HepG2 (cell line): Measurements from ENCODE around the gene NXT1. TPM values are rescaled to one million over a fixed set of nuclear protein-coding genes. Genes with fewer than 3 reads are reported as not detected.
A peak's percentile ranks its signal among the peaks of the same experiment; 100 is the strongest.

Source experiments
- BHLHE40 ChIP-seq: IDR thresholded peaks from 2 replicates; pipeline ENCODE4 v1.6.1; 2011; ENCODE audit warnings: low read length, improper control_type of control experiment
- EP300 ChIP-seq, 3 experiments: sonication (generic) in 1 of 3; formaldehyde crosslinking in 1 of 3; IDR thresholded peaks; 2 replicates each; pipeline versions ENCODE4 v1.5.1 to v1.6.1; 2011 to 2020; ENCODE audit warnings: low read depth in 2 of 3, low read length in 2 of 3, borderline replicate concordance in 1 of 3, improper control_type of control experiment in 1 of 3, mild to moderate bottlenecking in 1 of 3, missing genetic modification reagents in 1 of 3, moderate library complexity in 1 of 3
- GTF2F1 ChIP-seq: fragments of 150-350 bp; IDR thresholded peaks from 2 replicates; pipeline ENCODE4 v1.6.1; 2014; ENCODE audit warnings: low read length
- HHEX ChIP-seq: IDR thresholded peaks from 2 replicates; pipeline ENCODE4 v1.6.1; 2016; ENCODE audit warnings: control low read depth
- KLF11 ChIP-seq: IDR thresholded peaks from 2 replicates; pipeline ENCODE4 v1.6.1; 2016; ENCODE audit warnings: missing compliant biosample characterization
- NCOA2 ChIP-seq: sonication (generic); formaldehyde crosslinking; IDR thresholded peaks from 2 replicates; pipeline ENCODE4 v1.8.0; 2022; ENCODE audit warnings: inconsistent platforms
- PCBP1 ChIP-seq: fragments of 200-400 bp; formaldehyde crosslinking; IDR thresholded peaks from 2 replicates; pipeline ENCODE4 v1.6.1; 2017; ENCODE audit warnings: mild to moderate bottlenecking, low read depth, low read length, borderline replicate concordance
- PHB2 ChIP-seq: fragments of 450-650 bp; IDR thresholded peaks from 2 replicates; pipeline ENCODE4 v1.6.1; 2018; ENCODE audit not compliant: partially characterized antibody
- SETDB1 ChIP-seq: sonication (generic); formaldehyde crosslinking; IDR thresholded peaks from 2 replicates; pipeline ENCODE4 v1.5.1; 2020; ENCODE audit warnings: missing genetic modification reagents, mild to moderate bottlenecking, borderline replicate concordance
- SNAPC2 ChIP-seq: sonication (generic); formaldehyde crosslinking; IDR thresholded peaks from 2 replicates; pipeline ENCODE4 v1.8.1; 2022; ENCODE audit warnings: mild to moderate bottlenecking, missing genetic modification reagents
- SP5 ChIP-seq: IDR thresholded peaks from 2 replicates; pipeline ENCODE4 v1.6.1; 2016; ENCODE audit warnings: low read depth, borderline replicate concordance
- SRF ChIP-seq: IDR thresholded peaks from 2 replicates; pipeline ENCODE4 v1.6.1; 2011; ENCODE audit warnings: mild to moderate bottlenecking, low read depth, low read length, moderate library complexity
- SUZ12 ChIP-seq: fragments of 150-350 bp; IDR thresholded peaks from 2 replicates; pipeline ENCODE4 v1.6.1; 2014; ENCODE audit warnings: low read depth, low read length
- ZNF10 ChIP-seq: sonication (generic); formaldehyde crosslinking; IDR thresholded peaks from 2 replicates; pipeline ENCODE4 v1.4.0; 2020; ENCODE audit warnings: mild to moderate bottlenecking, low read depth, missing genetic modification reagents, borderline replicate concordance
- ZNF224 ChIP-seq: sonication (generic); formaldehyde crosslinking; IDR thresholded peaks from 2 replicates; pipeline ENCODE4 v1.5.0; 2020; ENCODE audit warnings: mild to moderate bottlenecking, missing genetic modification reagents
- ZNF549 ChIP-seq: sonication (generic); formaldehyde crosslinking; IDR thresholded peaks from 2 replicates; pipeline ENCODE4 v1.5.0; 2020; ENCODE audit warnings: missing genetic modification reagents
- polyA plus RNA-seq, 8 experiments: library from polyadenylated mRNA; depleted of rRNA in 3 of 8; stranded (reverse) in 7 of 8; unstranded in 1 of 8; fragments of >200 nt; fragmentation: Illumina TruSeq in 4 of 8; extraction: Trizol in 4 of 8; gene quantifications; 2 replicates each; pipeline versions ENCODE4 v1.2.1 to v1.2.3, GENCODE V29; 2011 to 2016; ENCODE audit warnings: low read depth in 4 of 8, missing spikeins in 1 of 8, mixed read lengths in 1 of 8; ENCODE audit not compliant: insufficient read depth in 1 of 8
- total RNA-seq, 5 experiments: library from RNA; depleted of rRNA; stranded (reverse); fragments of >200 nt; fragmentation: Illumina TruSeq; extraction: Trizol; gene quantifications; 2 replicates each; pipeline ENCODE4 v1.2.3, GENCODE V29; 2016; ENCODE audit warnings: low read depth in 1 of 5
- TF ChIP-seq, protein P1 (sequence below): IDR thresholded peaks from 2 replicates; pipeline ENCODE4 v1.6.1; 2012; ENCODE audit warnings: inconsistent platforms
- TF ChIP-seq, protein P2 (sequence below): fragments of 450-650 bp; IDR thresholded peaks from 2 replicates; pipeline ENCODE4 v1.6.1; 2016
- TF ChIP-seq, protein P3 (sequence below): IDR thresholded peaks from 2 replicates; pipeline ENCODE4 v1.6.1; 2016; ENCODE audit warnings: missing biosample characterization, missing genetic modification reagents, low read depth
- TF ChIP-seq, protein P4 (sequence below): sonication (generic); formaldehyde crosslinking; IDR thresholded peaks from 2 replicates; pipeline ENCODE4 v1.5.0; 2020; ENCODE audit warnings: mild to moderate bottlenecking, missing genetic modification reagents
- TF ChIP-seq, protein P5 (sequence below): IDR thresholded peaks from 2 replicates; pipeline ENCODE4 v1.6.1; 2016; ENCODE audit warnings: low read depth, borderline replicate concordance
- TF ChIP-seq, protein P6 (sequence below): sonication (generic); formaldehyde crosslinking; IDR thresholded peaks from 2 replicates; pipeline ENCODE4 v1.4.0; 2020; ENCODE audit warnings: missing genetic modification reagents, borderline replicate concordance

The NXT1 gene
- total and polyA plus RNA-seq, 2 of the 13 experiments (the other 11 are each of a cell fraction or from before 2014, with no cell fraction given) = 35.6 to 65.9 TPM

DNA sequence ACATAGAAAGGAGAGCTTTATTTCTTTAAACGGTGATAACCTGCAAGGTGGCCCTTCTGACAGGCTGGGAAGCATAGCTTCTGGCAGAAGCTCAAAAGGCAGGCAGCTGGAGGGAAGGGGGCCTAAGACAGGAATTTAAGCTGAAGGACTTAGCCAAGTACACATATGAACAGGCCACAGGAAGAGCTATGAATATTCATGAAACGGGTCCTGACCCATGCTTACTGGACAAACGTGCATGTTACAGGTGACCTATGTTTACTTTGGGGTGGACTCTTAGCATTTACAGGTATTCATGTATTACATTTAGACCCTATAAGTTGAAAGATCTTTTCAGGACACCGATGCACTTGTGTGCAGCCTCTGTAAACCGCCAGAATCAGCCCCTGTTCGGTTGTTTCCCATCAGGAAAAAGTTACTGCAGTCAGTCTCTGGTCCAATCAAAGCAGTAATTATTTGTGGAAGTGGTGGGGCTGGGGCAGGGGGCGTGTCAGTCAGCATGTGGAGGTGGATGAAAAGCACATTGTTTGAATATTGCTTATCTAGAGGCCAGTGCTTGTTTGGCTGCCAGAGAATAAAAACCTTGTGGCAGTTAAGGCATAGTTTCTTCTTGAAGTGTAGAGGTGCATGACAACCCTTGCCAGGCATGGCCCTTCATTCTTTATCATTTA is 8.5 kb downstream of the NXT1 start (continued):
- no peak for TF ChIP-seq KLF11 (CRISPR knock-in tag)
- no peak for TF ChIP-seq ZNF224 (CRISPR knock-in tag)
- 0 out of 2 replicates have a peak, but pooled peaks have one; percentile 11 for TF ChIP-seq BHLHE40
- TF ChIP-seq, protein P1, sequence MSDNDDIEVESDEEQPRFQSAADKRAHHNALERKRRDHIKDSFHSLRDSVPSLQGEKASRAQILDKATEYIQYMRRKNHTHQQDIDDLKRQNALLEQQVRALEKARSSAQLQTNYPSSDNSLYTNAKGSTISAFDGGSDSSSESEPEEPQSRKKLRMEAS = peak; percentile 57
- TF ChIP-seq, protein P2, sequence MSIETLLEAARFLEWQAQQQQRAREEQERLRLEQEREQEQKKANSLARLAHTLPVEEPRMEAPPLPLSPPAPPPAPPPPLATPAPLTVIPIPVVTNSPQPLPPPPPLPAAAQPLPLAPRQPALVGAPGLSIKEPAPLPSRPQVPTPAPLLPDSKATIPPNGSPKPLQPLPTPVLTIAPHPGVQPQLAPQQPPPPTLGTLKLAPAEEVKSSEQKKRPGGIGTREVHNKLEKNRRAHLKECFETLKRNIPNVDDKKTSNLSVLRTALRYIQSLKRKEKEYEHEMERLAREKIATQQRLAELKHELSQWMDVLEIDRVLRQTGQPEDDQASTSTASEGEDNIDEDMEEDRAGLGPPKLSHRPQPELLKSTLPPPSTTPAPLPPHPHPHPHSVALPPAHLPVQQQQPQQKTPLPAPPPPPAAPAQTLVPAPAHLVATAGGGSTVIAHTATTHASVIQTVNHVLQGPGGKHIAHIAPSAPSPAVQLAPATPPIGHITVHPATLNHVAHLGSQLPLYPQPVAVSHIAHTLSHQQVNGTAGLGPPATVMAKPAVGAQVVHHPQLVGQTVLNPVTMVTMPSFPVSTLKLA = peak; percentile 79
- TF ChIP-seq SNAPC2 (CRISPR knock-in tag) = 0 out of 2 replicates have a peak, but pooled peaks have one; percentile 2
- TF ChIP-seq, protein P3, sequence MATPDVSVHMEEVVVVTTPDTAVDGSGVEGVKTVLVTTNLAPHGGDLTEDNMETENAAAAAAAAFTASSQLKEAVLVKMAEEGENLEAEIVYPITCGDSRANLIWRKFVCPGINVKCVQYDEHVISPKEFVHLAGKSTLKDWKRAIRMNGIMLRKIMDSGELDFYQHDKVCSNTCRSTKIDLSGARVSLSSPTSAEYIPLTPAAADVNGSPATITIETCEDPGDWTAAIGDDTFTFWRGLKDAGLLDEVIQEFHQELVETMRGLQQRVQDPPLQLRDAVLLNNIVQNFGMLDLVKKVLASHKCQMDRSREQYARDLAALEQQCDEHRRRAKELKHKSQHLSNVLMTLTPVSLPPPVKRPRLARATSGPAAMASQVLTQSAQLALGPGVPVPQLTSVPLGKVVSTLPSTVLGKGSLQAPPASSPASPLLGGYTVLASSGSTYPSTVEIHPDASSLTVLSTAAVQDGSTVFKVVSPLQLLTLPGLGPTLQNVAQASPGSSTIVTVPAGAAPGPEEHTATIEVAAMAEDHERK (CRISPR knock-in tag) = no peak
- no peak for TF ChIP-seq HHEX (CRISPR knock-in tag)
- TF ChIP-seq SUZ12 = no peak
- TF ChIP-seq EP300 (IDR thresholded peaks at IDR 0.05; ENCODE audit: low read depth in 2 of 2, low read length in 2 of 2) = no peak
- TF ChIP-seq EP300 (CRISPR knock-in tag; IDR thresholded peaks at IDR 0.05; ENCODE audit: borderline replicate concordance) = no peak
- TF ChIP-seq SP5 = 0 out of 2 replicates have a peak, but pooled peaks have one; percentile 40
- no peak for TF ChIP-seq PCBP1
- TF ChIP-seq, protein P4, sequence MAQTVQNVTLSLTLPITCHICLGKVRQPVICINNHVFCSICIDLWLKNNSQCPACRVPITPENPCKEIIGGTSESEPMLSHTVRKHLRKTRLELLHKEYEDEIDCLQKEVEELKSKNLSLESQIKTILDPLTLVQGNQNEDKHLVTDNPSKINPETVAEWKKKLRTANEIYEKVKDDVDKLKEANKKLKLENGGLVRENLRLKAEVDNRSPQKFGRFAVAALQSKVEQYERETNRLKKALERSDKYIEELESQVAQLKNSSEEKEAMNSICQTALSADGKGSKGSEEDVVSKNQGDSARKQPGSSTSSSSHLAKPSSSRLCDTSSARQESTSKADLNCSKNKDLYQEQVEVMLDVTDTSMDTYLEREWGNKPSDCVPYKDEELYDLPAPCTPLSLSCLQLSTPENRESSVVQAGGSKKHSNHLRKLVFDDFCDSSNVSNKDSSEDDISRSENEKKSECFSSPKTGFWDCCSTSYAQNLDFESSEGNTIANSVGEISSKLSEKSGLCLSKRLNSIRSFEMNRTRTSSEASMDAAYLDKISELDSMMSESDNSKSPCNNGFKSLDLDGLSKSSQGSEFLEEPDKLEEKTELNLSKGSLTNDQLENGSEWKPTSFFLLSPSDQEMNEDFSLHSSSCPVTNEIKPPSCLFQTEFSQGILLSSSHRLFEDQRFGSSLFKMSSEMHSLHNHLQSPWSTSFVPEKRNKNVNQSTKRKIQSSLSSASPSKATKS (CRISPR knock-in tag) = no peak
- TF ChIP-seq PHB2 = no peak
- TF ChIP-seq ZNF549 (CRISPR knock-in tag) = no peak
- no peak for TF ChIP-seq ZNF10 (CRISPR knock-in tag)
- TF ChIP-seq SRF = no peak
- TF ChIP-seq GTF2F1 = no peak
- TF ChIP-seq, protein P5, sequence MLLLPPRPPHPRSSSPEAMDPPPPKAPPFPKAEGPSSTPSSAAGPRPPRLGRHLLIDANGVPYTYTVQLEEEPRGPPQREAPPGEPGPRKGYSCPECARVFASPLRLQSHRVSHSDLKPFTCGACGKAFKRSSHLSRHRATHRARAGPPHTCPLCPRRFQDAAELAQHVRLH = no peak
- TF ChIP-seq, protein P6, sequence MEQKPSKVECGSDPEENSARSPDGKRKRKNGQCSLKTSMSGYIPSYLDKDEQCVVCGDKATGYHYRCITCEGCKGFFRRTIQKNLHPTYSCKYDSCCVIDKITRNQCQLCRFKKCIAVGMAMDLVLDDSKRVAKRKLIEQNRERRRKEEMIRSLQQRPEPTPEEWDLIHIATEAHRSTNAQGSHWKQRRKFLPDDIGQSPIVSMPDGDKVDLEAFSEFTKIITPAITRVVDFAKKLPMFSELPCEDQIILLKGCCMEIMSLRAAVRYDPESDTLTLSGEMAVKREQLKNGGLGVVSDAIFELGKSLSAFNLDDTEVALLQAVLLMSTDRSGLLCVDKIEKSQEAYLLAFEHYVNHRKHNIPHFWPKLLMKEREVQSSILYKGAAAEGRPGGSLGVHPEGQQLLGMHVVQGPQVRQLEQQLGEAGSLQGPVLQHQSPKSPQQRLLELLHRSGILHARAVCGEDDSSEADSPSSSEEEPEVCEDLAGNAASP (CRISPR knock-in tag) = no peak
- no peak for TF ChIP-seq SETDB1 (CRISPR knock-in tag)
- 0 out of 2 replicates have a peak, but pooled peaks have one; percentile 7 for TF ChIP-seq NCOA2 (CRISPR knock-in tag)
